Thoracic aorta (tissue), 2 donors: ENCODE data around the gene CENPP. TPM values are rescaled to one million over a fixed set of nuclear protein-coding genes. Genes with fewer than 3 reads are reported as not detected.

Experiments
- ATAC-seq: fragments of 150-250 bp; one replicate; pipeline ENCODE4 v1.8.0; 2017; ENCODE audit warnings: low read depth; ENCODE audit not compliant: insufficient number of reproducible peaks, low FRiP score
- DNase-seq: peaks from one replicate; pipeline ENCODE4 v3.0.0-alpha.2; 2020; ENCODE audit warnings: low spot score
- H3K27ac ChIP-seq, 2 donors: fragments of 200-600 bp; sonication (generic); 1 replicate in 1 of 2; 2 replicates in 1 of 2; pipeline ENCODE4 v1.5.1; 2016; ENCODE audit warnings: mild to moderate bottlenecking in 2 of 2, moderate library complexity in 2 of 2
- H3K27me3 ChIP-seq: fragments of 200-600 bp; sonication (generic); replicated peaks from 2 replicates; pipeline ENCODE4 v1.6.0; 2016; ENCODE audit warnings: mild to moderate bottlenecking; ENCODE audit not compliant: insufficient read depth
- H3K36me3 ChIP-seq: fragments of 200-600 bp; sonication (generic); one replicate; pipeline ENCODE4 v1.5.1; 2016
- H3K4me1 ChIP-seq, 2 donors: fragments of 200-600 bp; sonication (generic); 1 replicate in 1 of 2; 2 replicates in 1 of 2; pipeline versions ENCODE4 v1.5.1 to v1.6.0; 2016; ENCODE audit warnings: low read depth in 2 of 2, mild to moderate bottlenecking in 1 of 2; ENCODE audit not compliant: control insufficient read depth in 1 of 2
- H3K4me3 ChIP-seq: fragments of 200-600 bp; sonication (generic); 2 replicates; pipeline ENCODE4 v1.5.1; 2016; ENCODE audit warnings: mild to moderate bottlenecking
- H3K9me3 ChIP-seq: fragments of 200-600 bp; sonication (generic); 2 replicates; pipeline ENCODE4 v1.5.1; 2016
- CTCF ChIP-seq: fragments of 200-600 bp; sonication (generic); IDR thresholded peaks from one replicate; pipeline ENCODE4 v1.5.1; 2019; ENCODE audit warnings: antibody characterized with exemption
- total RNA-seq, 2 donors: library from RNA; depleted of rRNA; stranded (reverse); fragments of >200 nt; gene quantifications; one replicate each; pipeline versions ENCODE4 v1.1.0 to v1.2.3, GENCODE V29; 2016

Gene CENPP
- total RNA-seq, 2 donors from 2014 or later = 3.8 to 13.6 TPM

- no peak for DNase-seq
- Histone ChIP-seq H3K27ac (peak overlapping the region; percentile 55 to 96), H3K4me3 (no peak overlapping the region), H3K4me1 (peaks cover 41 to 79% of the 10 kb centered on the region in 2 donors), H3K27me3 (no peaks in the 10 kb centered on the region), H3K36me3 (no peaks in the 10 kb centered on the region), H3K9me3 (no peaks in the 10 kb centered on the region)
- TF ChIP-seq CTCF = no peak
- ATAC-seq = no peak
Observed at GRCh38 chr9:92484563-92484962, 158.8 kb downstream of the CENPP start.

DNA sequence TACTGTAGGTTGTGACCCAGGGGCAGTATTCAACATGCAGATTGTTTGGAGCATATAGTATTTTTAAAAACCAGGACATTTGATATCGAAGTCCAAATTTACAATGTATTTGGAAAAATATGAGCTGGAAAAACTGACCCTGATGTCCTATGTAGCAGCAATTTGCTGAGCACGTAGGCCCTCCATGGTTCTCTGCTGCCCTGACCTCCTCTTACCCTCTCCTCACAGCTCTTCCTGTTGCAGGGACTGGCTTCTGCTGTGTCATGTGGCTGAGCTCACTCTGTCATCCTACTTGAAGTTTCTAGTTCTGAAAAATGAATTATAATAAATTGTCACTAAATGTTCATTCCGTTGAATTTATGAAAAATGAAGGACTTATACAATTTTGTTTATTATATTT is 160.6 kb downstream of the CENPP start:
- no peak for TF ChIP-seq CTCF
- ATAC-seq (no peak), DNase-seq (no peak)
- Histone ChIP-seq H3K36me3 (no peaks in the 10 kb centered on the region), H3K27ac (peak overlapping the region; percentile 82 to 96), H3K4me1 (peaks cover 30 to 79% of the 10 kb centered on the region in 2 donors), H3K9me3 (no peaks in the 10 kb centered on the region), H3K4me3 (no peak overlapping the region), H3K27me3 (no peaks in the 10 kb centered on the region)

DNA sequence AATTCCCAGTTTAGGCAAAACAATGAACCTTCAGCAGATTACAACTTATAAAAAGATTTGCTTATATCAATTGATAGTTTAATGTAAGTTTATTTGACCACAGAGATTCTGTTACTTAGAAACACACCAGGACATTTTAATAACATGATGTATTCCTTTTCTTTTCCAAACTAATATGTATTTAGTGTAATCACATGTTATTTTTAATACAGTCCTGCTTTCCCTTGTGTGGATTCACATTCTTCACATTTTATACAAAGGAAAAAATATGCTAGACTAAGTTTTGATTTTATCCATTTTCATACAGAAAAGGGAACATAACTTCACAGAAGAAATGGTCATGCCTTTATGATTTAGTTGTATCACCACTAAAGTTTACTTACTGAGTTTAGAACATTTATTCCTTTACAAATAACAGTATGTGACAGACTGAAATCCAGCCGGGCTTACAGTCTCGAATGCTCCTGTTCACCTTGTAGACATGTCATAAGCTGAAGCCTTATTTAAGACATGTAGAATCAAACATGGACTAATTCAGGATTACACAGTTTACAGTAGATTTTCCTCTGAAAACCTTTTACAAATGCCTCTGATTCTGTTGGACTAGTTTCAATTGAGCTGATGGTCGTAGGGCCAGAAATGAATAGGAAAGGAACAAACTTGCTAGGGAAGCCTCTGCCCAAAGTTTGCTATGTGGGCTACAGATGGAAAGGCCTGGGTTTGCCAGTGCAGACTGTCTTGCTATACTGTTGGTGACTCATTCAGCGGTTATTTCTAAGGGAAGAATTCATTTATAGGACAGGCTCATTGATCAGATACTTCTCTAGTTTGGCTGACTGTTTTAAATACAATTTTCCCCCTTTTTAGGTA is 163.2 kb downstream of the CENPP start:
- peaks cover 14 to 67% of the 10 kb centered on the region in 2 donors for H3K4me1 ChIP-seq
- no peak for DNase-seq

GRCh38 chr9:92492781-92493401 is 167.1 kb downstream of the CENPP start:
- ATAC-seq (no peak), DNase-seq (no peak)
- Histone ChIP-seq H3K4me1 (peaks cover 14 to 68% of the 10 kb centered on the region in 2 donors), H3K9me3 (no peaks in the 10 kb centered on the region), H3K4me3 (no peak overlapping the region), H3K36me3 (no peaks in the 10 kb centered on the region), H3K27me3 (no peaks in the 10 kb centered on the region), H3K27ac (no peak overlapping the region)
- TF ChIP-seq CTCF = no peak

More for the DNA sequence above, 163.2 kb downstream of the CENPP start:
- H3K36me3 ChIP-seq = no peaks in the 10 kb centered on the region
- H3K27ac ChIP-seq = peak overlapping the region; percentile 82 to 96
- TF ChIP-seq CTCF = no peak
- H3K9me3 ChIP-seq = no peaks in the 10 kb centered on the region
- no peak overlapping the region for H3K4me3 ChIP-seq
- H3K27me3 ChIP-seq = no peaks in the 10 kb centered on the region
- ATAC-seq = peak; percentile 16

- no peak overlapping the region for H3K27ac ChIP-seq
- H3K4me3 ChIP-seq = no peak overlapping the region
- no peak for DNase-seq
- no peak for ATAC-seq
- H3K4me1 ChIP-seq = peaks cover 4 to 62% of the 10 kb centered on the region in 2 donors
- no peak for TF ChIP-seq CTCF
- H3K36me3 ChIP-seq = no peaks in the 10 kb centered on the region
- H3K27me3 ChIP-seq = no peaks in the 10 kb centered on the region
- no peaks in the 10 kb centered on the region for H3K9me3 ChIP-seq
Observed at GRCh38 chr9:92493749-92494387, 168.1 kb downstream of the CENPP start.
